MG63 (cell line): ENCODE data around the gene KMT2B. TPM values are rescaled to one million over a fixed set of nuclear protein-coding genes. Genes with fewer than 3 reads are reported as not detected.

Source experiments
- DNase-seq: peaks from one replicate; pipeline ENCODE4 v3.0.0-alpha.2; 2020
- H3K27me3 ChIP-seq: fragments of 250-450 bp; sonication (Bioruptor Pico); 2 replicates; pipeline ENCODE4 v1.5.1; 2020; ENCODE audit warnings: mild to moderate bottlenecking, moderate library complexity
- H3K36me3 ChIP-seq: fragments of 250-450 bp; sonication (Bioruptor Pico); 2 replicates; pipeline ENCODE4 v1.5.1; 2020; ENCODE audit warnings: mild to moderate bottlenecking, moderate library complexity
- H3K4me3 ChIP-seq: fragments of 250-450 bp; sonication (Bioruptor Pico); 2 replicates; pipeline ENCODE4 v1.5.1; 2020; ENCODE audit warnings: mild to moderate bottlenecking, moderate library complexity
- H3K9me3 ChIP-seq: fragments of 250-450 bp; sonication (Bioruptor Pico); 2 replicates; pipeline ENCODE4 v1.5.1; 2020; ENCODE audit warnings: mild to moderate bottlenecking, moderate library complexity
- total RNA-seq: library from RNA; depleted of rRNA; stranded (reverse); fragments of >200 nt; shearing (Covaris generic); gene quantifications from 2 replicates; pipeline ENCODE4 v1.2.3, GENCODE V29; 2014; ENCODE audit warnings: low replicate concordance

The KMT2B gene
- total RNA-seq, 1 experiment from 2014 or later: 2.3 TPM

DNA sequence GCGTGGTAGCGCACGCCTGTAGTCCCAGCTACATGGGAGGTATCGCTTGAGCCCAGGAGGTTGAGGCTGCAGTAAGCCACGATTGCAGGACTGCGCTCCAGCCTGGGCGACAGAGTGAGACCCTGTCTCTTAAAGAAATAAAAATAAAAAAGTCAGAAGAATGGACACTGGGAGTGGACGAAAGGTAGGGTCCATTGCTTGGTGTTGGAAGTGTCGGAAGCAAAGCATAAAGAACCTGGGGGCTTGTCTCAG, 57.2 kb downstream of the KMT2B start:
- H3K36me3 ChIP-seq: peaks cover under 1% of the 10 kb centered on the region
- H3K27me3 ChIP-seq: no peaks in the 10 kb centered on the region
- H3K4me3 ChIP-seq: peak overlapping the region; percentile 66
- DNase-seq: no peak
- no peaks in the 10 kb centered on the region for H3K9me3 ChIP-seq

DNA sequence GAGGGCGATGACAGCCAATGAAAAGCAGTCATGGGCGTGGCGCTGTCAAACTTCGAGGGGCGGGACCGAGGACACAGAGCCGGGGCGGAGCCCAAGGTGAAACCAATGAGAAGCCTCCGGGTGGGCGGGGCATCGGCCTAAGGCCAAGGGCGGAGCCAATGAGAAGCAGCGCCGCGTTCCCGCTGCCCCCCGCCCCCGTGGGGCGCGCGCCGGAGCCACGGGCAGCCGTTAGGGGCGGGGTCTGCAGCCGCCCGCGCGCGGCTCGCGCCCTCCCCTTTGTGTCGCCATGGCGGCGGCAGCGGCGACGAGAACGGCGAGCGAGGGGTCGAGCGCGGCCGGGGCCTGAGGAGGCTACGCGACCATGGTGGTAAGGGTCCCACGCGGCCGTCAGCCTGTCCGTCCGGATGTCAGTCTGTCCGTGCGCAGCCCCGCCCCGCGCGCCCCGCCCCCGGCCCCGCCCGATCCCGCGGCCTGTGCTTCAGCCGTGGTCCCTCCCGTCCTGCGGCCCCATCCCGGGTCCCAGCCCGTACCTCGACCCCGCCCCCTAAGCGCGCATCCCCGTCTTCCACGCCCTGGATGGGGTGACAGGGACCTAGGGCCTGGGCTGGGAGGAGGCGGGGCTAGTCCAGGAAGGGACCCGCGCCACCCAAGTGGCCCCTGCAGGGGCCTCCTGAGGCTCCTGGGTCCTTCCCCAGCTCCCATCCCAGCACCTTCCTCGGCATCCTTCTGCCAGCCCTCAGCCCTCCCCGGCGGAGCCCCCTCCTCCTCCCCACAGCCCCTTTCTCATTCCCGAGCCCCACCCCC, 57.7 kb downstream of the KMT2B start, which contains the start of gene ARHGAP33:
Gene ARHGAP33, plus strand, starts transcription at position 267 of the 804 bp plus-strand sequence. Its CDS starts 95 bp downstream, at position 362.
- peak; percentile 97 for DNase-seq
- H3K27me3 ChIP-seq: no peaks in the 10 kb centered on the region
- H3K36me3 ChIP-seq: no peaks in the 10 kb centered on the region; the same call in 1 of the 2 replicates
- H3K9me3 ChIP-seq: no peaks in the 10 kb centered on the region
- H3K4me3 ChIP-seq: peak within 1 kb of the TSS; percentile 66

DNA sequence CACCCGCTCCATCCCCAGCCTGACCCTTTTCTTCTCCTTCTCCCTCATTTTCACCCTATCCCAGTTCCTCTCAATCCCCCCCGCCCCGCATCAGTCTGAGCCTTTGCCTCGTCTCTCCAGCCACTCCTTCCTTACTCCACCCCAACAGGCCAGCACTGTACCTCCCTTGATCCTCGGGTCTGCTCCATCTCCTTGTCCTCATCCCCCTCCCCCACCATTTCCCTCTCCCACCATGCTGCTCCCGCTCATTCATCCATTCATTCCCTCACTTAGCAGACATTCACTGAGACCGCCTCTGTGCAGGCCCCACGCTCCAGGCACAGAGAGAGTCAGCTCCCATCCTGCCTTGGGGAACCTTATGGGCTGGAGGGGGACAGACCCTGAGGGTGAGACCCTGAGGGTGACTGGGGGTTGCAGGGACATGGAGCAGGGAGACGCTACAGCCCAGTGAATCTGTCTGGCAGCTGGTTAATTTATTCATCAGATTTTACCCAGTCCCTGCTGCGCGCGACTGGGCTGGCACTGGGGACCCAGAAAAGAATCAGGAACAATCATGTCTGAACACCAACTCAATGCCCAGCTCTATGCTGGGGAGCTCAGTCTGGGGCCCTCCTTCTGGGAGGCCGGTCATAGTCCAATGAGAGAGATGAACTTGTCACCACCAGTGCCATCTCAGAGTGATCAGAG, 58.4 kb downstream of the KMT2B start:
- no peaks in the 10 kb centered on the region for H3K27me3 ChIP-seq
- H3K9me3 ChIP-seq: no peaks in the 10 kb centered on the region
- peak overlapping the region; percentile 66 for H3K4me3 ChIP-seq
- no peak for DNase-seq
- no peaks in the 10 kb centered on the region; the same call in 1 of the 2 replicates for H3K36me3 ChIP-seq

DNA sequence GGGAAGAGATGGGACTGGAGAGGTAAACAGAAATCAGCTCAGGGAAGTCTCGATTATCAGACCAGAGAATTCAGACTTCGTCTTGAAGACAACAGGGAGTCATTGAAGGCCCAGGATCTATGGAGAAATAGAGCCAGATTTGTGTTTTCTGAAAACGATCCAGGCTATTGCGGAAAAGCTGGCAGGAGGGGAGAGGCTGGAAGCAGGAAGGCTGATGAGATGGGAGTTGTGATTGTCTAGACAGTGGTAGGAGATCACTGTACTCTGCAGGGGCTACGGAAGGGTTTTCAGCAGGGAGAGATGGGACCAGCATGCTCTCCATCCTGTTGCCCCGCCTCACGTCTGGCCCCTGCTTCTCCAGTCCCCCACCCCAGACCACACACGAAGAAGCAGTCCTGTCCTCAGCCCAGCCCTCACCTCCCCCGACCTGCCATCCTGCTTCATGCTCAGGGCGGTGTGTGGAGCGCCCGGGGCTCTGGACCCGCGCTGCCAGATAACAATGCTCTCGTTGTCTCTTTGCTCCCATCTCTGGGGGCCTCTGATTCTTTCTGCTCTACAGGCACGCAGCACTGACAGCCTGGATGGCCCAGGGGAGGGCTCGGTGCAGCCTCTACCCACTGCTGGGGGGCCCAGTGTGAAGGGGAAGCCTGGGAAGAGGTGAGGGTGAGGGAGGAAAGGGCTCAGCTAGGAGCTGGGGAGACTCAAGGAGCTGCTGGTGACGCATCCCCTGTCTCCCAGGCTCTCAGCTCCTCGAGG, 59.5 kb downstream of the KMT2B start:
- Histone ChIP-seq H3K27me3 (no peaks in the 10 kb centered on the region), H3K9me3 (no peaks in the 10 kb centered on the region), H3K4me3 (no peak overlapping the region), H3K36me3 (peaks cover under 1% of the 10 kb centered on the region)
- DNase-seq: no peak

DNA sequence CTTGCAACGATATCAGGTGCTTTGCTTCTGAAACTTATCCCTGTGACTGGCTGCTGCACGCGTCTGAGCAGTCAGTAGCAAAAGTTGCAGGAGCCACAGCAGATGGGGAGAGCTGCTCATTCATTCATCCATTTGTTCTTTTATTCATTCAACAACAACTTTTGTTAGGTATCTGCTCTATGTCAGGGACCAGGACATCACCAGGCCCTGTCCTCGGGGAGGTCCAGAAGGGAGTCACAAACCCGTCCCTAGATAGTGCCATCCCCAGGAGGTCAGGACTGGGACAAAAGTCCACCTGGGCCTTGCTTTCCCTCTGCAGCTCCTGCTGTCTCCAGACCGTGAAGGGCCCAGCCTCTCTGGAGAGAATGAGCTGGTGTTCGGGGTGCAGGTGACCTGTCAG, 60.2 kb downstream of the KMT2B start:
- no peaks in the 10 kb centered on the region for H3K9me3 ChIP-seq
- DNase-seq: no peak
- H3K4me3 ChIP-seq: no peak overlapping the region
- peaks cover 3% of the 10 kb centered on the region for H3K36me3 ChIP-seq
- H3K27me3 ChIP-seq: no peaks in the 10 kb centered on the region

DNA sequence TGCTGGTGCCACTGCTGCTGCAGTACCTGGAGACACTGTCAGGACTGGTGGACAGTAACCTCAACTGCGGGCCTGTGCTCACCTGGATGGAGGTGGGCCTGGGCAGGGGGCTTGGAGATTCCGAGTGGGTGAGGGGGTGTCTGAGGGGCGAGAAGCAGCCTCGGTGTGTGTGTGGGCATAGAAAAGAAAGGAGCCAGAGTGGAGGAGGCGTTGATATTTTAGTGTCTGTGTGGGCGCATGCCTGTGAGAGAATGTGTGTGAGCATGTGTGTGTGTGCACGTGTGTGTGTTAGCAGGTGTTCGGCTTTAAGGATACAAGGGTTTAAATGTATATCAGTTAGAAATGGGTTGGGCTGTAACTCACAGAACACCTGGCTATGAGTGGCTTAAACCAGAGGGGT, 61.2 kb downstream of the KMT2B start:
- DNase-seq: no peak
- H3K9me3 ChIP-seq: no peaks in the 10 kb centered on the region
- no peaks in the 10 kb centered on the region for H3K27me3 ChIP-seq
- no peak overlapping the region for H3K4me3 ChIP-seq
- peaks cover 3% of the 10 kb centered on the region for H3K36me3 ChIP-seq

DNA sequence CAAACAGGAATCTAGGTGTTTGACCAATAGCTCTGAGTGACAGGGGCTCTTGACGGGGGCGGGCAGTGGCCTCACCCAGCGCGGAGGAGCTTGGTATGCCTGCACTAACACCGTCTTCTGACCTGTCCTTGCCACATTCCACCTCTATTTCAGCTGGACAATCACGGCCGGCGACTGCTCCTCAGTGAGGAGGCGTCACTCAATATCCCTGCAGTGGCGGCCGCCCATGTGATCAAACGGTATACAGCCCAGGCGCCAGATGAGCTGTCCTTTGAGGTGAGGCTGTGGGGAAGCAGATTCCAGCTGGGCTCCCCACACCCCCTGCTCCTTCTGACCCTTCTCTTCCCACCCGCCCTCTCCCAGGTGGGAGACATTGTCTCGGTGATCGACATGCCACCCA, 62.3 kb downstream of the KMT2B start:
- H3K27me3 ChIP-seq: no peaks in the 10 kb centered on the region
- no peak for DNase-seq
- peaks cover 3% of the 10 kb centered on the region for H3K36me3 ChIP-seq
- H3K9me3 ChIP-seq: no peaks in the 10 kb centered on the region
- no peak overlapping the region for H3K4me3 ChIP-seq

DNA sequence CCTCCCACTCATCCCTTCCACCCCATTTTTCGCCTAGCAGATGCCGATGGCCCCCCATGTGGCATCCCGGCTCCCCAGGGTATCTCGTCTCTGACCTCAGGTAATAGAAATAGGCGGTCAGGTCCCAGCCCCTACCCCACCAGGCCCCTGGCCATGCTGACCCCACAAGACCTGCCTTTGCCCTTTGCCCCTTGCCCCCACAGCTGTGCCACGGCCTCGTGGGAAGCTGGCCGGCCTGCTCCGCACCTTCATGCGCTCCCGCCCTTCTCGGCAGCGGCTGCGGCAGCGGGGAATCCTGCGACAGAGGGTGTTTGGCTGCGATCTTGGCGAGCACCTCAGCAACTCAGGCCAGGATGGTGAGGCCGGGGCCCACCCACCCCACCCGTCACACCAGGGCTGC, 62.9 kb downstream of the KMT2B start:
- DNase-seq: no peak
- Histone ChIP-seq H3K36me3 (peaks cover 3% of the 10 kb centered on the region), H3K27me3 (no peaks in the 10 kb centered on the region), H3K9me3 (no peaks in the 10 kb centered on the region), H3K4me3 (no peak overlapping the region)

DNA sequence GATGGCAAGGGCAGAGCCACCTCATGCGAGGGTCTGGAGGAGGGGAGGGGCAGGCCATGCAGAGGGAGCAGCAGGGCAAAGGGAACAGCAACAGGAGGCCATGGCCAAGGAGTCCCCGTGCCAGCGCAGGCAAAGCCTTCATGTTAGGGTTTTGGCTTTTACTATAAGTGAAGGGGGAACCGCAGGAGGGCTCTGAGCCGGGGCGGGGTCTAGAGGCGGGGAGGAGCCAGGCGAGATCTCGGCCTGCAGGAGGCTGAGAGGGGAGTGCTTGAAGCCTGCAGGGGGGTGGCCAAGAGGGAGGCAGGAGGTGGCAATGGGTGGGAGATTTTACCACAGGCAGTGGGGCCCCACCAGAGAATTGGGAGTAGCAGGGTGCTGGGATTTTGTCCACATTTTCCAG, 63.8 kb downstream of the KMT2B start:
- Histone ChIP-seq H3K4me3 (no peak overlapping the region), H3K36me3 (peaks cover 3% of the 10 kb centered on the region)
- no peak for DNase-seq

DNA sequence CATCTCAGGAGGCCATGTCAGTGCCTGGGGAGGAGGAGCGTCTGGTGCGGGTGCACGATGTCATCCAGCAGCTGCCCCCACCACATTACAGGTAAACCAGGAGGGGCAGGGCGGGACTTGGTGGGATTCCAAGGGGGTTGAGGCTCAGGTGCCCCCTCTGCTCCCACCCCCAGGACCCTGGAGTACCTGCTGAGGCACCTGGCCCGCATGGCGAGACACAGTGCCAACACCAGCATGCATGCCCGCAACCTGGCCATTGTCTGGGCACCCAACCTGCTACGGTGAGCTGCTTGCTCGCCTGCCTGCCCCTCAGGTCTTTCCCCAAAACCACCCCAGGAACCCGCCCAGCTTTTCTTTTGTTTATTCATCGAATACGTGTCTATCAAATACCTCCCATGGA, 64.8 kb downstream of the KMT2B start:
- Histone ChIP-seq H3K9me3 (no peaks in the 10 kb centered on the region), H3K4me3 (no peak overlapping the region), H3K36me3 (peaks cover 3% of the 10 kb centered on the region), H3K27me3 (no peaks in the 10 kb centered on the region)
- DNase-seq: no peak

More for the DNA sequence above, 63.8 kb downstream of the KMT2B start:
- no peaks in the 10 kb centered on the region for H3K27me3 ChIP-seq
- no peaks in the 10 kb centered on the region for H3K9me3 ChIP-seq

DNA sequence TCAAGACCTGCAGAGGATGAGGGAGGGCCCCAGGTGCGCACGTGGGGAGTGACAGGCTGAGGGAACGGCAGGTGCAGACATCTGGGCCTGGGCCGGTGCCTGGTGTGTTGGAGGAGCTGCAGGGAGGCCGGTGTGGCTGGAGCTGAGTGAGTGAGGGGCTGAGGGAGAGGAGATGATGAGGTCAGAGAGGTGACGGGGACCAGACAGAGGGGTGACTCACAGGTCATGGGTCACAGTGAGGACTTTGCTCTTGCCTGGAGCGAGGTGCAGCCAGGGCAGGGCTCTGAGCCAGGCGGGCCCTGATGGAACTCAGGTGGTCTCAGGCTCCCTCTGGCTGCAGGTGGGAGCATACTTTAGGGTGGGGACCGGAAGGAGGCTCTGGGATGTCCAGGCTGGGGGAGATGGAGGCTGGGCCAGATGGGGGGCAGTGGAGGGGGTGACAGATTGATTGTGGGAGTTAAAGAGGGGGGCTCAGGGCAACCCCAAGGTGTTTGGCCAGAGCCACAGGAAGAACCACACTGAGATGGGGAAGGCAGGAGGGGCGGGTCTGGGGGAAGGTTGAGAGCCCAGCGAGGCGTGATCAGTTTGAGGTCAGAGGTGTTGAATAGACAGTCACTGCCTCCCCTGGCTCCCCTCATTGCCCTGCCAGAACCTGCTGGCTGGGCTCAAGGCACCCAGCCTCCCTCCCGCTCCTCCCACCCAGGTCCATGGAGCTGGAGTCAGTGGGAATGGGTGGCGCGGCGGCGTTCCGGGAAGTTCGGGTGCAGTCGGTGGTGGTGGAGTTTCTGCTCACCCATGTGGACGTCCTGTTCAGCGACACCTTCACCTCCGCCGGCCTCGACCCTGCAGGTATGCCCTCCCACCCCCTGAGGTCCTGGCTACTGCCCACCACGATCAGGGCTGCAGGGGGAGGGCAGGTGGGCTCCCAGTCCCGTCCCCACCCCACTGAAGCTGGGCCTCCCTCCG, 65.9 kb downstream of the KMT2B start:
- Histone ChIP-seq H3K36me3 (peaks cover 3% of the 10 kb centered on the region), H3K27me3 (no peaks in the 10 kb centered on the region), H3K9me3 (no peaks in the 10 kb centered on the region), H3K4me3 (no peak overlapping the region)
- no peak for DNase-seq

DNA sequence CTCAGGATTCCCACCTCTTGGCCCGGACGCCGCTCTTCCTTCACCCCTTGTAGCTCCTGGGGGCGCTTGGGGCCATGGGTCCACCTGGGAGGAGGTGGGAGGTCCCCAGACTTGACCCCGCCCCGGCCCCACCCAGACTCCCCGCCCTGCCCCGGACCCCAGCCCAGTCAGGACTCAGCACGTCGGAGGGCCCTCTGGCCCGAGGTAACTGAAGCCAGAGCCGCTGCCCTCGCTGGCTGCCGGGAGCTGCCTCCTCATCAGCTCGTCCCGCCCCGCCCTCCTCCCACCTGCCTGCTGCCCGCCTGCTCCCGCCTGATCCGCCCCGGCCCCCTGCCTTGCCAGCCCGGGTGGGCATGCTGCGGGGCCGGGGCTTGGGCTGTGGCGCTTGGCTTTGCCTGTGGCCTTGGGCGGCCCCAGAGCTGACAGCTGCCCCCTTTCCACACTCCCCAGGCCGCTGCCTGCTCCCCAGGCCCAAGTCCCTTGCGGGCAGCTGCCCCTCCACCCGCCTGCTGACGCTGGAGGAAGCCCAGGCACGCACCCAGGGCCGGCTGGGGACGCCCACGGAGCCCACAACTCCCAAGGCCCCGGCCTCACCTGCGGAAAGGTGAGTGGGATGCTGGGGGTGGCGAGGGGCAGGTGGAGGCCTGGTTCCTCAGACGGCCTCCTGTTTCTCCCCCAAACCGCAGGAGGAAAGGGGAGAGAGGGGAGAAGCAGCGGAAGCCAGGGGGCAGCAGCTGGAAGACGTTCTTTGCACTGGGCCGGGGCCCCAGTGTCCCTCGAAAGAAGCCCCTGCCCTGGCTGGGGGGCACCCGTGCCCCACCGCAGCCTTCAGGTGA, 66.9 kb downstream of the KMT2B start:
- Histone ChIP-seq H3K4me3 (no peak overlapping the region), H3K9me3 (no peaks in the 10 kb centered on the region), H3K27me3 (no peaks in the 10 kb centered on the region), H3K36me3 (peaks cover 3% of the 10 kb centered on the region)
- DNase-seq: no peak

DNA sequence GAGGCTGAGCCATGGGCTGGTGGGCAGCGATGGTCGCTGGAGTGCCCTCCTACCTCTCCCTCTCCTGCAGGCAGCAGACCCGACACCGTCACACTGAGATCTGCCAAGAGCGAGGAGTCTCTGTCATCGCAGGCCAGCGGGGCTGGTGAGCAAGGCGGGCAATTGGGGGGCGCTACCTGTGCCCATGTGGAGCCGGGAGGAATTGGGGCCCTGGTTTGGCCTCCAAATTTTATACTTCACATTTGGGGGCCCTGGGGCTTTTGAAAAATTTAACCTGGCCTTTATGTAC, 67.5 kb downstream of the KMT2B start:
- DNase-seq: no peak
- Histone ChIP-seq H3K4me3 (no peak overlapping the region), H3K27me3 (no peaks in the 10 kb centered on the region), H3K9me3 (no peaks in the 10 kb centered on the region), H3K36me3 (peaks cover 3% of the 10 kb centered on the region; the same call in 1 of the 2 replicates)

DNA sequence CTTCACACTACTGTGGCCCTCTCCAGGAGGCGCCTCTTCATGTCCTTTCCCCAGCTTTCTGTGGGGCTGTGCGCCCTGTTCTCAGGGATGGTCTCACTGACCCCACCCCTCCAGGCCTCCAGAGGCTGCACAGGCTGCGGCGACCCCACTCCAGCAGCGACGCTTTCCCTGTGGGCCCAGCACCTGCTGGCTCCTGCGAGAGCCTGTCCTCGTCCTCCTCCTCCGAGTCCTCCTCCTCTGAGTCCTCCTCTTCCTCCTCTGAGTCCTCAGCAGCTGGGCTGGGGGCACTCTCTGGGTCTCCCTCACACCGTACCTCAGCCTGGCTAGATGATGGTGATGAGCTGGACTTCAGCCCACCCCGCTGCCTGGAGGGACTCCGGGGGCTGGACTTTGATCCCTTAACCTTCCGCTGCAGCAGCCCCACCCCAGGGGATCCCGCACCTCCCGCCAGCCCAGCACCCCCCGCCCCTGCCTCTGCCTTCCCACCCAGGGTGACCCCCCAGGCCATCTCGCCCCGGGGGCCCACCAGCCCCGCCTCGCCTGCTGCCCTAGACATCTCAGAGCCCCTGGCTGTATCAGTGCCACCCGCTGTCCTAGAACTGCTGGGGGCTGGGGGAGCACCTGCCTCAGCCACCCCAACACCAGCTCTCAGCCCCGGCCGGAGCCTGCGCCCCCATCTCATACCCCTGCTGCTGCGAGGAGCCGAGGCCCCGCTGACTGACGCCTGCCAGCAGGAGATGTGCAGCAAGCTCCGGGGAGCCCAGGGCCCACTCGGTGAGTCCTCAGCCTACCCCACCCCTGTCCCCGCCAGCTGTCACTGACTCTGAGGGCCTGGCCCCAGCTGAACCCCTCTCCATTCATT, 68.7 kb downstream of the KMT2B start:
- no peaks in the 10 kb centered on the region for H3K9me3 ChIP-seq
- no peak overlapping the region for H3K4me3 ChIP-seq
- DNase-seq: no peak
- H3K27me3 ChIP-seq: no peaks in the 10 kb centered on the region
- H3K36me3 ChIP-seq: peaks cover 3% of the 10 kb centered on the region; the same call in 1 of the 2 replicates

DNA sequence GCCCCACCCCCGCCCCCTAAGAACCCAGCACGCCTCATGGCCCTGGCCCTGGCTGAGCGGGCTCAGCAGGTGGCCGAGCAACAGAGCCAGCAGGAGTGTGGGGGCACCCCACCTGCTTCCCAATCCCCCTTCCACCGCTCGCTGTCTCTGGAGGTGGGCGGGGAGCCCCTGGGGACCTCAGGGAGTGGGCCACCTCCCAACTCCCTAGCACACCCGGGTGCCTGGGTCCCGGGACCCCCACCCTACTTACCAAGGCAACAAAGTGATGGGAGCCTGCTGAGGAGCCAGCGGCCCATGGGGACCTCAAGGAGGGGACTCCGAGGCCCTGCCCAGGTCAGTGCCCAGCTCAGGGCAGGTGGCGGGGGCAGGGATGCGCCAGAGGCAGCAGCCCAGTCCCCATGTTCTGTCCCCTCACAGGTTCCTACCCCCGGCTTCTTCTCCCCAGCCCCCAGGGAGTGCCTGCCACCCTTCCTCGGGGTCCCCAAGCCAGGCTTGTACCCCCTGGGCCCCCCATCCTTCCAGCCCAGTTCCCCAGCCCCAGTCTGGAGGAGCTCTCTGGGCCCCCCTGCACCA, 69.5 kb downstream of the KMT2B start:
- no peaks in the 10 kb centered on the region for H3K27me3 ChIP-seq
- H3K4me3 ChIP-seq: no peak overlapping the region
- no peak for DNase-seq
- H3K36me3 ChIP-seq: peaks cover 2% of the 10 kb centered on the region; the same call in 1 of the 2 replicates
- H3K9me3 ChIP-seq: no peaks in the 10 kb centered on the region
